GM06990 (cell line): ENCODE measurements around the gene GAD2.
"Not testable (repeated sequence)": the region's sequence is repeated elsewhere in the genome, so short reads cannot be mapped to it uniquely, and the experiment has no call there.

Experiments used
- DNase-seq: peaks from one replicate; pipeline ENCODE4 v3.0.0-alpha.2; 2011; ENCODE audit not compliant: insufficient read length; ENCODE audit errors: extremely low read depth
- H3K27me3 ChIP-seq: replicated peaks from 2 replicates; pipeline ENCODE4 v1.6.0; 2011; ENCODE audit warnings: low read length; ENCODE audit not compliant: control insufficient read depth, insufficient read depth
- H3K36me3 ChIP-seq: 2 replicates; pipeline ENCODE4 v1.5.1; 2011; ENCODE audit warnings: low read length; ENCODE audit not compliant: control insufficient read depth, insufficient read depth
- H3K4me3 ChIP-seq: replicated peaks from 2 replicates; pipeline ENCODE4 v1.5.1; 2011; ENCODE audit warnings: low read depth, mild to moderate bottlenecking, control low read depth, low read length
- CTCF ChIP-seq: IDR thresholded peaks from 2 replicates; pipeline ENCODE4 v1.5.1; 2011; ENCODE audit warnings: low read length, control low read depth, mild to moderate bottlenecking, inconsistent platforms; ENCODE audit not compliant: insufficient read depth, poor library complexity, severe bottlenecking

GAD2 gene

GRCh38 chr10:26334932-26335573 is 118.5 kb downstream of the GAD2 start:
- TF ChIP-seq CTCF: peak; percentile 73
- peak; percentile 75 for DNase-seq
- Histone ChIP-seq H3K27me3 (no peaks in the 10 kb centered on the region), H3K4me3 (peak overlapping the region; percentile 65), H3K36me3 (no peaks in the 10 kb centered on the region)

- Histone ChIP-seq H3K36me3 (no peaks in the 10 kb centered on the region), H3K27me3 (no peaks in the 10 kb centered on the region), H3K4me3 (peak overlapping the region; percentile 65)
- no peak for TF ChIP-seq CTCF
- DNase-seq: peak; percentile 18
These were observed 119.1 kb downstream of the GAD2 start for GRCh38 chr10:26335574-26336093.

GRCh38 chr10:26336979-26337378 is 120.4 kb downstream of the GAD2 start:
- Histone ChIP-seq H3K4me3 (no peak overlapping the region), H3K36me3 (no peaks in the 10 kb centered on the region), H3K27me3 (no peaks in the 10 kb centered on the region)
- no peak for DNase-seq
- TF ChIP-seq CTCF: no peak

GRCh38 chr10:26341701-26342100 is 125.1 kb downstream of the GAD2 start:
- Histone ChIP-seq H3K36me3 (no peaks in the 10 kb centered on the region), H3K27me3 (no peaks in the 10 kb centered on the region)
- no peak for TF ChIP-seq CTCF

GRCh38 chr10:26348821-26349417 is 132.3 kb downstream of the GAD2 start:
- DNase-seq, H3K4me3 ChIP-seq, H3K27me3 ChIP-seq, H3K36me3 ChIP-seq: not testable (repeated sequence)

More at GRCh38 chr10:26341701-26342100, 125.1 kb downstream of the GAD2 start:
- H3K4me3 ChIP-seq: no peak overlapping the region
- DNase-seq: no peak
